H1 (cell line): ENCODE results near the gene GDPD1. TPM values are rescaled to one million over a fixed set of nuclear protein-coding genes. Genes with fewer than 3 reads are reported as not detected.

Experiments
- CHD1 ChIP-seq: IDR thresholded peaks from 2 replicates; pipeline ENCODE4 v1.6.1; 2012; ENCODE audit warnings: low read depth, low read length, improper control_type of control experiment
- CHD7 ChIP-seq: fragments of 300-600 bp; sonication (generic); IDR thresholded peaks from 2 replicates; pipeline ENCODE4 v1.7.1; 2012; ENCODE audit warnings: low read length, moderate library complexity, mild to moderate bottlenecking, inconsistent platforms; ENCODE audit not compliant: insufficient replicate concordance
- EP300 ChIP-seq, 2 experiments: IDR thresholded peaks; 1 replicate in 1 of 2; 2 replicates in 1 of 2; pipeline ENCODE4 v1.6.1; 2011 to 2012; ENCODE audit warnings: low read depth in 2 of 2, low read length in 2 of 2, mild to moderate bottlenecking in 2 of 2, borderline replicate concordance in 1 of 2, inconsistent platforms in 1 of 2, moderate library complexity in 1 of 2
- GABPA ChIP-seq: IDR thresholded peaks from 2 replicates; pipeline ENCODE4 v1.6.1; 2011; ENCODE audit warnings: mild to moderate bottlenecking, low read length, moderate library complexity, borderline replicate concordance; ENCODE audit not compliant: insufficient read depth
- JUN ChIP-seq: IDR thresholded peaks from 2 replicates; pipeline ENCODE4 v1.6.1; 2011; ENCODE audit warnings: low read depth, mild to moderate bottlenecking, improper control_type of control experiment, low read length
- JUND ChIP-seq: IDR thresholded peaks from 2 replicates; pipeline ENCODE4 v1.6.1; 2011; ENCODE audit warnings: mild to moderate bottlenecking, improper control_type of control experiment, low read length
- POU5F1 ChIP-seq: IDR thresholded peaks from 2 replicates; pipeline ENCODE4 v1.6.1; 2011; ENCODE audit warnings: low read depth, mild to moderate bottlenecking, low read length, moderate library complexity
- RFX5 ChIP-seq: IDR thresholded peaks from 2 replicates; pipeline ENCODE4 v1.6.1; 2011; ENCODE audit warnings: low read depth, low read length, improper control_type of control experiment, borderline replicate concordance
- RNF2 ChIP-seq: fragments of 200-900, 300-1000 bp; sonication (generic); IDR thresholded peaks from 2 replicates; pipeline ENCODE4 v1.7.1; 2016; ENCODE audit warnings: borderline replicate concordance, low read depth, mild to moderate bottlenecking, antibody characterized with exemption, low read length; ENCODE audit not compliant: poor library complexity, severe bottlenecking; ENCODE audit errors: missing control alignments
- polyA plus RNA-seq, 7 experiments: library from polyadenylated mRNA; depleted of rRNA in 3 of 7; stranded (reverse) in 5 of 7; unstranded in 2 of 7; fragments of >200 nt in 5 of 7; fragments of 200-250 nt in 2 of 7; gene quantifications; 1 replicate in 5 of 7; 2 replicates in 1 of 7; 4 replicates in 1 of 7; pipeline versions ENCODE4 v1.2.1 to v1.2.3, GENCODE V29; 2011 to 2013; ENCODE audit warnings: missing spikeins in 2 of 7, mixed read lengths in 2 of 7
- total RNA-seq: library from RNA; stranded (reverse); fragmentation: NEBNext Ultra II Directional; extraction: Animal tissue kit (Norgen Biotek cat#: 25700); gene quantifications from 2 replicates; pipeline ENCODE4 v1.2.1, GENCODE V29; 2021

Gene GDPD1
- total and polyA plus RNA-seq, 2 of the 8 experiments (the other 6 are each of a cell fraction or from before 2014, with no cell fraction given): 3.2 to 7.7 TPM

GRCh38 chr17:59186850-59187249, 33.5 kb upstream of the GDPD1 start (continued):
- TF ChIP-seq CHD7 (no peak), EP300 (IDR thresholded peaks at IDR 0.05; ENCODE audit: borderline replicate concordance in 1 of 2, low read depth in 2 of 2, low read length in 2 of 2) (no peak), GABPA (no peak), POU5F1 (no peak), RNF2 (no peak), JUN (no peak), RFX5 (no peak), CHD1 (no peak), JUND (no peak)
